CD4-positive, CD25-positive, alpha-beta regulatory T cell (primary cell): ENCODE data around the gene CFAP65. TPM values are rescaled to one million over a fixed set of nuclear protein-coding genes. Genes with fewer than 3 reads are reported as not detected.
A peak's percentile ranks its signal among the peaks of the same experiment; 100 is the strongest.

Source experiments
- ATAC-seq, 2 donors: fragments of 150-1000 bp; cut with Tn5 transposase; one replicate each; pipeline ENCODE4 v1.10.0; 2021; ENCODE audit warnings: low read depth in 2 of 2, moderate number of reproducible peaks in 2 of 2, moderate library complexity in 1 of 2
- DNase-seq, 3 donors: peaks; one replicate each; pipeline versions ENCODE4 v3.0.0 to v3.0.0-alpha.2; 2012 to 2022; ENCODE audit warnings: mixed read lengths in 1 of 3
- H3K27ac ChIP-seq: one replicate; pipeline ENCODE4 v1.7.0; 2013; ENCODE audit warnings: mild to moderate bottlenecking, low read length; ENCODE audit not compliant: insufficient read depth, poor library complexity, severe bottlenecking
- H3K27me3 ChIP-seq: one replicate; pipeline ENCODE4 v1.7.0; 2013; ENCODE audit warnings: low read length; ENCODE audit not compliant: control insufficient read depth, insufficient read depth
- H3K36me3 ChIP-seq: one replicate; pipeline ENCODE4 v1.7.0; 2013; ENCODE audit warnings: mild to moderate bottlenecking, low read length, moderate library complexity; ENCODE audit not compliant: control insufficient read depth, insufficient read depth
- H3K4me1 ChIP-seq: 2 replicates; pipeline ENCODE4 v1.7.0; 2013; ENCODE audit warnings: mild to moderate bottlenecking, low read length; ENCODE audit not compliant: insufficient read depth, control insufficient read depth, poor library complexity, severe bottlenecking
- H3K4me3 ChIP-seq: one replicate; pipeline ENCODE4 v1.7.0; 2013; ENCODE audit warnings: low read depth, mild to moderate bottlenecking, low read length, moderate library complexity
- H3K9me3 ChIP-seq, 2 experiments: 1 replicate in 1 of 2; 2 replicates in 1 of 2; pipeline ENCODE4 v1.7.0; 2013; ENCODE audit warnings: low read length in 2 of 2, mild to moderate bottlenecking in 1 of 2, moderate library complexity in 1 of 2; ENCODE audit not compliant: control insufficient read depth in 2 of 2
- H3K27ac Mint-ChIP-seq, 3 donors: one replicate each; pipeline ENCODE4 v1.8.0; 2020 to 2022; ENCODE audit warnings: mild to moderate bottlenecking in 3 of 3, mixed read lengths in 3 of 3, moderate library complexity in 2 of 3
- H3K27me3 Mint-ChIP-seq: one replicate; pipeline ENCODE4 v1.8.0; 2022; ENCODE audit warnings: mild to moderate bottlenecking, mixed read lengths
- H3K36me3 Mint-ChIP-seq: one replicate; pipeline ENCODE4 v1.8.0; 2020; ENCODE audit warnings: mixed read lengths
- H3K4me1 Mint-ChIP-seq, 4 donors: one replicate each; pipeline ENCODE4 v1.8.0; 2020 to 2022; ENCODE audit warnings: mixed read lengths in 4 of 4, mild to moderate bottlenecking in 1 of 4
- H3K4me3 Mint-ChIP-seq, 4 donors: one replicate each; pipeline ENCODE4 v1.8.0; 2020 to 2022; ENCODE audit warnings: mild to moderate bottlenecking in 4 of 4, mixed read lengths in 4 of 4, moderate library complexity in 3 of 4
- H3K9me3 Mint-ChIP-seq, 7 donors: one replicate each; pipeline ENCODE4 v1.8.0; 2020 to 2022; ENCODE audit warnings: mixed read lengths in 7 of 7, mild to moderate bottlenecking in 3 of 7, moderate library complexity in 2 of 7
- polyA plus RNA-seq, 4 donors: library from polyadenylated mRNA; unstranded; fragments of 300-500 nt; fragmentation: Illumina TruSeq; gene quantifications; one replicate each; pipeline ENCODE4 v1.2.3, GENCODE V29; 2021
- total RNA-seq: library from RNA; stranded (reverse); gene quantifications from one replicate; pipeline ENCODE4 v1.2.3, GENCODE V29; 2022

CFAP65 gene
- total and polyA plus RNA-seq, 5 donors from 2014 or later: not detected

DNA sequence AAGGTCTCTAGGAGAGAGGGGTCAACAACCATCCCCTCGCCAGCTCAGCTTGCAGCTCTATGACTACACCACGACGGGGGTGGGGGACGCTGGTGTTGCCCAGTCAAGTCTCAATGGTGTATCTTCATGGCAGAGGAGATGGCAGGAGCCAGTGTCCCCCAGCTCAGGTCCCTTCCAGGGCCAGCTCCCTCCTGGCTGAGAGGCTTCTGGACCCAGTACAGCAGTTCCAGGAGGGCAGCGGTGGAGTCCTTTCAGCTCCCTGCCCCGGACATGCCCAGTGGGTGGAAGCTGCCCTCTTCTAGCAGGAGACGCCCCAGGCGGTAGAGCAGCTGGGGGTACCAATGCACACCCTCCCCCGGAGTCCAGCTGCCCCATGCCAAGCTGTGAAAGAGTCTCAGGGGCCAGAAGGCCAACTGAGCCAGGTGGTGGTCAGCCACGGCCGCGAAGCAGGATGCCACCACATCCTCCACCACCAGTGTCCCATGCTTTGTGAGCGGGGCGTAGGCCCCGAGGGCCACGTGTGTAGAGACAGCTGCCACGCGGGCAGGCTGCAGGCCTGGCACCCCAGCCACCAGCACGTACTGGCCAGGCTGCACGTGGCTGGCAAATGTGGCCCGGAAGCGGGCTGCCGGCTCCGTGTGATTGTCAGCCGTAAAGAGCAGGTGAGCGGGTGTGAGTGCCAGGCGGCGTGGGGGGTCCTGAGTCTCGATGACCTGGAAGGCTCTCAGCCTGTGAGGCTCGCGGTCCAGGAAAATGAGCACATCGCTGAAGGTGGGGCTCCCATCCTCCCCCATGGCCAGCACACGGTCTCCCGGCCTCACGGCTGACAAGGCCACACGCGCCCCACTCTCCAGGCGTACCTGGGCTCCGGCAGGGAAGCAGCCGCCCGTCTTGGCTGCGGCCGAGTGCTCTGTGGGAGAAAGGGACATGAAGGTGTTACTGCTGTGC, 13.9 kb upstream of the CFAP65 start:
- H3K36me3 ChIP-seq: no peaks in the 10 kb centered on the region
- Mint-ChIP-seq H3K27me3 (peaks cover 63% of the 10 kb centered on the region), H3K4me1 (peaks cover 0 to 29% (median 3%) of the 10 kb centered on the region in 4 donors), H3K4me3 (no peak overlapping the region), H3K9me3 (no peaks in the 10 kb centered on the region), H3K36me3 (no peaks in the 10 kb centered on the region), H3K27ac (no peak overlapping the region)
- ATAC-seq (no peak), DNase-seq (no peak)
- H3K27me3 ChIP-seq: peaks cover 11% of the 10 kb centered on the region
- H3K27ac ChIP-seq: no peak overlapping the region
- H3K4me1 ChIP-seq: peaks cover 32% of the 10 kb centered on the region
- H3K4me3 ChIP-seq: no peak overlapping the region
- no peaks in the 10 kb centered on the region for H3K9me3 ChIP-seq

DNA sequence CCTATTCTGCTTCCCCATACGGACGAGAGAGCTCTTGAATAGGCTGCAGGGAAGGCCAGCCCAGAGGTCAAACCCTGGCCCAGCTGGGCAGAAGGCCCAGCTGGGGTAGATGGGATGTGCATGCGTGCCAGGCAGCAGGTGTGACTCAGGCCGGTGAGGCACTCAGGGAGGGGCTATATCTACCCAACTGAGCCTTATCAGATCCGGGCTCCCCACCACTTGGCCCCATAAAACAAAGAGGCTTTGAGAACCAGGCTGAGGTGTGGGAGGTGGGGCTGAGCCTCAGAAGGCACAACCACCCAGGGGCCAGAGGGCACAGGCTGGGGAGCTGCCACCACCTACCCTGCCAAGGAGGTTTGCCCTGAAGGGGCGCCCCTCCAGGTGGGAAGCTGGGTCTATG, 8.0 kb upstream of the CFAP65 start:
- H3K4me3 Mint-ChIP-seq: no peak overlapping the region
- ATAC-seq (no peak), DNase-seq (no peak)
- H3K9me3 Mint-ChIP-seq: peaks cover 0 to 2% (median 0%) of the 10 kb centered on the region in 7 donors
- peaks cover 13% of the 10 kb centered on the region for H3K27me3 ChIP-seq
- no peak overlapping the region for H3K27ac ChIP-seq
- peaks cover 46% of the 10 kb centered on the region for H3K27me3 Mint-ChIP-seq
- H3K4me1 Mint-ChIP-seq: peaks cover 0 to 2% (median 0%) of the 10 kb centered on the region in 4 donors
- H3K36me3 Mint-ChIP-seq: no peaks in the 10 kb centered on the region
- H3K36me3 ChIP-seq: no peaks in the 10 kb centered on the region
- H3K4me1 ChIP-seq: no peaks in the 10 kb centered on the region
- H3K9me3 ChIP-seq: no peaks in the 10 kb centered on the region
- no peak overlapping the region for H3K27ac Mint-ChIP-seq
- H3K4me3 ChIP-seq: no peak overlapping the region

DNA sequence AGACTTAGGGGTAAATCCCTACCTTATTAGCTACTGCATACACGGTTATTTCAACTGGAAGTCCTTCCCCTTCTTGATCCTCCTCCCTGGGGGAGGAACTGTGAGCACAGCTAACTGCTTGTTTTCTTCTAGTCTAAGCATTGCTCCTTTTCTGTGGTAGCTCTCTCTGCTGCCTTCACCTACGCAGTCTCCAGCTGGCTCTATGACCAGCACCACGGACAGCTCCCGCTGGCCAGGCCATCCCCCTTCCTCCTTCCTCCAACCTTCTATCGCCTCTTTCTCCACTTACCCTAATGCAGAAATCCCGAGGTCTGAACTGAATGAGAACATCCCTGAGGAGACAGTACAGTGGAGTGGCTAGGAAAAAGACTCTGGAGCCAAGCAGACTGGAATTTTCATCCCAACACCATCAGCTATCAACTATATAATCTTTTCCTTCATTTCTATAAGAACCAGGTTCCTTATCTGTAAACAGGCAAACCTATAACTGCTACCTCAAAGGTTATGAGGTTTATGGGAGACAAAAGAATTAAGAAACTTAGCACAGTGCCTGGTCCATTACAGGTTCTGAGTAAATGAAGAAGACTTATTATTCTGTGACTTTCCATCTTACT, 4.7 kb upstream of the CFAP65 start:
- Mint-ChIP-seq H3K4me3 (no peak overlapping the region), H3K36me3 (no peaks in the 10 kb centered on the region), H3K9me3 (peaks cover 0 to 4% (median 0%) of the 10 kb centered on the region in 7 donors), H3K27me3 (peaks cover 46% of the 10 kb centered on the region), H3K4me1 (peaks cover 0 to 10% (median 3%) of the 10 kb centered on the region in 4 donors), H3K27ac (no peak overlapping the region)
- peaks cover 4% of the 10 kb centered on the region for H3K4me1 ChIP-seq
- ATAC-seq (no peak), DNase-seq (peak in 1 of 3 donors; percentile 20)
- H3K4me3 ChIP-seq: no peak overlapping the region
- H3K36me3 ChIP-seq: no peaks in the 10 kb centered on the region
- H3K27me3 ChIP-seq: peaks cover 21% of the 10 kb centered on the region
- H3K9me3 ChIP-seq: no peaks in the 10 kb centered on the region
- H3K27ac ChIP-seq: no peak overlapping the region

DNA sequence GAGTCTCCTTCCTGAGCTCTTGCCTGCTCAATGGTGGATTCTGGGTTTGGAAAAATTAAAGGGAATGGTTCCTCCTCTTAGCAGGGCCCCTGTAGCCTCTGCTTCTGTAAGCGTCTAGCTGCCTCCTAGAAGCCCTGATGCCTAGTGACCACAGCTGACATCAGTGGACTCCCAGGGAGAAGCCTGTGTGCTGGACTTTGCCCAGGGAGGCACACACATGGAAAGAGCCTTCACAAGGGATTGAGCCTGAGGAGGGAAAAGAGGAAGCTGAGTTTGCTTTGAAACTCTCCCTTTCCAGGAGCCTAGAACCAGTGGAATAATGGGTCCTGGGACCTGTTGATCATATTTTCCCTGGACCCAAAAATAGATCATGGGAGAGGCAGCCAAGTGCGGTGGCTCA, 1.4 kb upstream of the CFAP65 start:
- Mint-ChIP-seq H3K27ac (no peak overlapping the region), H3K4me1 (peaks cover 0 to 11% (median 3%) of the 10 kb centered on the region in 4 donors), H3K4me3 (no peak overlapping the region), H3K9me3 (peaks cover 0 to 4% (median 0%) of the 10 kb centered on the region in 7 donors), H3K27me3 (peaks cover 36% of the 10 kb centered on the region), H3K36me3 (no peaks in the 10 kb centered on the region)
- no peak overlapping the region for H3K4me3 ChIP-seq
- peaks cover 4% of the 10 kb centered on the region for H3K4me1 ChIP-seq
- DNase-seq: no peak
- no peak overlapping the region for H3K27ac ChIP-seq
- H3K36me3 ChIP-seq: no peaks in the 10 kb centered on the region
- H3K27me3 ChIP-seq: peaks cover 32% of the 10 kb centered on the region
- no peaks in the 10 kb centered on the region for H3K9me3 ChIP-seq
- ATAC-seq: no peak

DNA sequence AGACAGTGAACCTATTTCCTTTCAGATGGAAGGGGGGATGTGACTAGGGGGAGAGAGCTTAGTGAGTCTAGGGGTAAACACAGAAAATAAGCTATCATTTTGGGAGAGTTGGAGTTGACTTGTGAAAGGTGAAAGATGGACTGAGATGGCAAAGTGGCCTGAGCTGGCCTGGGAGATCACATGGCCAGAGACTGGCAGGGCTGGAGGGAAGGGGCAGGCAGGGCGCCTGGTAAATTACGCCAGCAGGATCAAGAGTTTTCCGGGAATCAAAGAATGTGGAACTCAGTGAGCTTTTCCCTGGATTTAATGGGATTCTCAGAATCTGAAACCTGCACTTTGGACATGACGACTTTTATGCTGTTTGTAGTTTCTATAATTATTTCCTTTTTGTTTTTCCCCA, 841 bp upstream of the CFAP65 start:
- H3K4me3 Mint-ChIP-seq: no peak overlapping the region
- peaks cover 4% of the 10 kb centered on the region for H3K4me1 ChIP-seq
- H3K36me3 Mint-ChIP-seq: no peaks in the 10 kb centered on the region
- H3K27ac Mint-ChIP-seq: no peak overlapping the region
- no peaks in the 10 kb centered on the region for H3K9me3 ChIP-seq
- H3K9me3 Mint-ChIP-seq: peaks cover 0 to 4% (median 0%) of the 10 kb centered on the region in 7 donors
- H3K36me3 ChIP-seq: no peaks in the 10 kb centered on the region
- ATAC-seq: no peak
- no peak for DNase-seq
- peaks cover 32% of the 10 kb centered on the region for H3K27me3 ChIP-seq
- no peak overlapping the region for H3K27ac ChIP-seq
- H3K4me3 ChIP-seq: no peak overlapping the region
- peaks cover 39% of the 10 kb centered on the region for H3K27me3 Mint-ChIP-seq
- H3K4me1 Mint-ChIP-seq: peaks cover 0 to 11% (median 3%) of the 10 kb centered on the region in 4 donors

DNA sequence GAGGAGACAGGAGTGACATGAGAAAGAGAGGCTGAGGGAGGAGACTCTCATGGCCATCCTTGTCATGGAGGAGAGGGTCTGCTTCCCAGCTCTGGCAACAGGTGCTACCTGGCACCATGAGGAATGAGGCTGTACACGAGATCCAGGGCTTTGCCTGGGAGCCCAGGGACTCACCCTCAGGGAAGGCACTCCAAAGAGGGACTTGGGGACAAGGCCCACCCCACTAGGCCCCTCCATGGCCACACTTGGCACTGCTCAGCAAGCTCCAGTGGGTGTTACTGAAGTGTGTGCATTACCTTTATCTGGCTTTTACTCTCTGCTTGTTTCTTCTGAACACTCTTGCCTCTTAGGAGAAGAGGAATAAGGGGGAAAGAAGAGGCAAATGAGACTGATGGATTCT, 2.7 kb downstream of the CFAP65 start:
- peaks cover 0 to 3% (median 0%) of the 10 kb centered on the region in 7 donors for H3K9me3 Mint-ChIP-seq

DNA sequence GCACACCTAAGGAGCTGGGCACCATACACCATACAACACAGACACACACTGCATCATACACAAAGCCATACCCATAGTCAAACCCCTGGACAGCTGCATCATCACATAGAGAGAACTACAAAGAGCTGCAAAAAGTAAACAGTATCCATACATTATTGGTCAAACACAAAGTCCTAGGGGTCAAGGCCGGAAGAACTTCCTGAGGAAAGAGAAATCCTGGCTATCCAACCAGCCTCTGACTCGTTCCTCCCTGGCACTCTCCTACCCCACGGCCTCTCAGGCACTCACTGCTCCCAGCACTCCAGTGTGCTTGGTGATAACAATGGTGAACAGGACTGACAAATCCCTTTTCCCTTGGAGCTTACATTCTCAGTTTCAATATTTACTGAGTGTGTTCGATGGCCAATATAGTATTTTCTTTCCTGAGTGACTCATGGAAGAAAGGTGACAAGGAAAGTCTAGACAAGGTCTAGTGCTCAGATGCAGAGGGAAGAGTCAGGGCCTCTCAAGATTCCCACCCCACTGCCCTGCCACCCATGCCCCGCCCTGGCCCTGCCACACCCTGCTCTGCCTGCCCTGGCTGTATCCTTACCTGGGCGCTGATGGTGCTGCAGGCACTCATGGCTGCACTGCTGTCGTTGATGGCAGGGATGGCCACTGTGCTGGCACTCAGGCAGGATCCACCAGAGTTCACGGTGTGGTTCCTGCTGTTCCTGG, 3.4 kb downstream of the CFAP65 start:
- no peak overlapping the region for H3K4me3 Mint-ChIP-seq
- H3K9me3 Mint-ChIP-seq: peaks cover 0 to 3% (median 0%) of the 10 kb centered on the region in 7 donors
- H3K4me3 ChIP-seq: no peak overlapping the region
- peaks cover 0 to 8% (median 3%) of the 10 kb centered on the region in 4 donors for H3K4me1 Mint-ChIP-seq
- no peaks in the 10 kb centered on the region for H3K36me3 ChIP-seq
- DNase-seq (no peak), ATAC-seq (no peak)
- peaks cover 4% of the 10 kb centered on the region for H3K4me1 ChIP-seq
- peaks cover 66% of the 10 kb centered on the region for H3K27me3 Mint-ChIP-seq
- peak overlapping the region in 1 of 3 donors; percentile 72 for H3K27ac Mint-ChIP-seq
- no peak overlapping the region for H3K27ac ChIP-seq
- no peaks in the 10 kb centered on the region for H3K36me3 Mint-ChIP-seq
- peaks cover 23% of the 10 kb centered on the region for H3K27me3 ChIP-seq
- H3K9me3 ChIP-seq: no peaks in the 10 kb centered on the region

More for the DNA sequence above, 2.7 kb downstream of the CFAP65 start:
- Histone ChIP-seq H3K27me3 (peaks cover 21% of the 10 kb centered on the region), H3K9me3 (no peaks in the 10 kb centered on the region), H3K4me3 (no peak overlapping the region), H3K4me1 (peaks cover 4% of the 10 kb centered on the region), H3K27ac (no peak overlapping the region), H3K36me3 (no peaks in the 10 kb centered on the region)
- no peak overlapping the region for H3K4me3 Mint-ChIP-seq
- no peak for ATAC-seq
- H3K4me1 Mint-ChIP-seq: peaks cover 0 to 8% (median 3%) of the 10 kb centered on the region in 4 donors
- DNase-seq: no peak
- no peaks in the 10 kb centered on the region for H3K36me3 Mint-ChIP-seq
- peaks cover 60% of the 10 kb centered on the region for H3K27me3 Mint-ChIP-seq
- H3K27ac Mint-ChIP-seq: no peak overlapping the region
